Measurements from ENCODE around the gene BCL2A1.

DNA sequence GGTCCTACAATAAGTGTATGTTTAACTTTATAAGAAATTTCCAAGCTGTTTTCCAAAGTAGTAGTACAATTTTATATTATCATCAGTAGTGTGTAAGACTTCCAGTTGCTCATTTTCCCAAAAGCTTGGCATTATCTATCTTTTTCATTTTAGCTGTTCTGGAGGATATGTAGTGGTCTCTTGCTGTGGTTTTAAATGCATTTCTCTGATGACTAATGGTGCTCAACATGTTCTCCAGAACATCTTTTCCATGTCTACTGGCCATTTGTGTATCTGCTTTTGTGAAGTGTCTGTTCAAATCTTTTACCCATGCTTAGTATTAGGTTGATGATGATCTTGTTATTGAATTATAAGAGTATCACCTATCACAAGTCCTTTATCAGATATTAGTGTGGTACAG is 13.3 kb downstream of the BCL2A1 start:
- TF ChIP-seq, protein P1, sequence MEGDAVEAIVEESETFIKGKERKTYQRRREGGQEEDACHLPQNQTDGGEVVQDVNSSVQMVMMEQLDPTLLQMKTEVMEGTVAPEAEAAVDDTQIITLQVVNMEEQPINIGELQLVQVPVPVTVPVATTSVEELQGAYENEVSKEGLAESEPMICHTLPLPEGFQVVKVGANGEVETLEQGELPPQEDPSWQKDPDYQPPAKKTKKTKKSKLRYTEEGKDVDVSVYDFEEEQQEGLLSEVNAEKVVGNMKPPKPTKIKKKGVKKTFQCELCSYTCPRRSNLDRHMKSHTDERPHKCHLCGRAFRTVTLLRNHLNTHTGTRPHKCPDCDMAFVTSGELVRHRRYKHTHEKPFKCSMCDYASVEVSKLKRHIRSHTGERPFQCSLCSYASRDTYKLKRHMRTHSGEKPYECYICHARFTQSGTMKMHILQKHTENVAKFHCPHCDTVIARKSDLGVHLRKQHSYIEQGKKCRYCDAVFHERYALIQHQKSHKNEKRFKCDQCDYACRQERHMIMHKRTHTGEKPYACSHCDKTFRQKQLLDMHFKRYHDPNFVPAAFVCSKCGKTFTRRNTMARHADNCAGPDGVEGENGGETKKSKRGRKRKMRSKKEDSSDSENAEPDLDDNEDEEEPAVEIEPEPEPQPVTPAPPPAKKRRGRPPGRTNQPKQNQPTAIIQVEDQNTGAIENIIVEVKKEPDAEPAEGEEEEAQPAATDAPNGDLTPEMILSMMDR (optimal IDR thresholded peaks at IDR 0.05 in 1 of 3, IDR thresholded peaks at IDR 0.05 in 1 of 3, conservative IDR thresholded peaks at IDR 0.05 in 1 of 3; ENCODE audit: extremely low read depth in 1 of 3, insufficient read depth in 2 of 3, low read length in 3 of 3): no peak
- no peak for TF ChIP-seq EZH2 (IDR thresholded peaks at IDR 0.05; ENCODE audit: low read length)
